Glomerular endothelial cell (primary cell): ENCODE data around the gene COPS2. TPM values are rescaled to one million over a fixed set of nuclear protein-coding genes. Genes with fewer than 3 reads are reported as not detected.
"Not testable (repeated sequence)": the region's sequence is repeated elsewhere in the genome, so short reads cannot be mapped to it uniquely, and the experiment has no call there.

Experiments
- DNase-seq: peaks from one replicate; pipeline ENCODE4 v3.0.0-alpha.2; 2011; ENCODE audit warnings: low read depth, low spot score; ENCODE audit errors: extremely low read depth
- total RNA-seq: library from RNA; depleted of rRNA; stranded (reverse); fragments of >200 nt; gene quantifications from 2 replicates; pipeline ENCODE4 v1.2.3, GENCODE V29; 2015

COPS2 gene
- total RNA-seq, 1 donor from 2014 or later = 41.8 TPM

- no peak for DNase-seq
These were observed 40.3 kb downstream of the COPS2 start for GRCh38 chr15:49115062-49115461.

- no peak for DNase-seq
These were observed 45.0 kb downstream of the COPS2 start for GRCh38 chr15:49110158-49110944.

- no peak for DNase-seq
These were observed 52.4 kb downstream of the COPS2 start for GRCh38 chr15:49103002-49103401.

GRCh38 chr15:49101536-49101935 is 53.9 kb downstream of the COPS2 start:
- peak; percentile 34 for DNase-seq

- DNase-seq = no peak
These were observed 59.2 kb downstream of the COPS2 start for GRCh38 chr15:49096090-49096750.

- DNase-seq = no peak
These were observed 60.5 kb downstream of the COPS2 start for GRCh38 chr15:49094923-49095322.

- no peak for DNase-seq
These were observed 61.9 kb downstream of the COPS2 start for GRCh38 chr15:49093252-49094105.

GRCh38 chr15:49088996-49089395 is 66.4 kb downstream of the COPS2 start:
- no peak for DNase-seq

- DNase-seq = no peak
These were observed 69.5 kb downstream of the COPS2 start for GRCh38 chr15:49085696-49086459.

- no peak for DNase-seq
These were observed 71.2 kb downstream of the COPS2 start for GRCh38 chr15:49084285-49084570.

GRCh38 chr15:49083401-49084284 is 71.8 kb downstream of the COPS2 start:
- DNase-seq = no peak

GRCh38 chr15:49082960-49083359 is 72.4 kb downstream of the COPS2 start:
- DNase-seq = no peak

- DNase-seq = no peak
These were observed 75.9 kb downstream of the COPS2 start for GRCh38 chr15:49079340-49080039.

- DNase-seq = no peak
These were observed 79.5 kb downstream of the COPS2 start for GRCh38 chr15:49075881-49076280.

GRCh38 chr15:49074589-49075287 is 80.7 kb downstream of the COPS2 start:
- not testable (repeated sequence) for DNase-seq
